ENCODE measurements around the gene TTF2.
A peak's percentile ranks its signal among the peaks of the same experiment; 100 is the strongest.

Gene TTF2

GRCh38 chr1:117137281-117137855, 77.2 kb downstream of the TTF2 start:
- no peaks in the 10 kb centered on the region for H3K9me3 ChIP-seq (ENCODE audit: control insufficient read depth, low read length)
- H3K4me3 ChIP-seq (ENCODE audit: extremely low read depth, insufficient read depth, low read length, poor library complexity, severe bottlenecking): no peak overlapping the region
- H3K4me1 ChIP-seq (ENCODE audit: control insufficient read depth, insufficient read depth, low read length, poor library complexity, severe bottlenecking): peaks cover 3% of the 10 kb centered on the region
- H3K36me3 ChIP-seq (ENCODE audit: control insufficient read depth, insufficient read depth, low read length): no peaks in the 10 kb centered on the region
- H3K27ac ChIP-seq (ENCODE audit: low read depth, low read length, severe bottlenecking): no peak overlapping the region
- WGBS, 2 experiments (ENCODE audit: insufficient coverage in 2 of 2): 71 to 83% methylated on average over 1 of the region's 3 CpGs

GRCh38 chr1:117138106-117138505, 78.0 kb downstream of the TTF2 start:
- H3K27ac ChIP-seq (ENCODE audit: low read depth, low read length, severe bottlenecking): no peak overlapping the region
- H3K4me1 ChIP-seq (ENCODE audit: control insufficient read depth, insufficient read depth, low read length, poor library complexity, severe bottlenecking): peaks cover 5% of the 10 kb centered on the region
- H3K36me3 ChIP-seq (ENCODE audit: control insufficient read depth, insufficient read depth, low read length): no peaks in the 10 kb centered on the region
- H3K4me3 ChIP-seq (ENCODE audit: extremely low read depth, insufficient read depth, low read length, poor library complexity, severe bottlenecking): no peak overlapping the region
- 88 to 100% methylated on average over 2 of the region's 3 CpGs for WGBS, 2 experiments (ENCODE audit: insufficient coverage in 2 of 2)
- H3K9me3 ChIP-seq (ENCODE audit: control insufficient read depth, low read length): no peaks in the 10 kb centered on the region

GRCh38 chr1:117138561-117138960, 78.4 kb downstream of the TTF2 start:
- Histone ChIP-seq H3K36me3 (ENCODE audit: control insufficient read depth, insufficient read depth, low read length) (no peaks in the 10 kb centered on the region), H3K4me1 (ENCODE audit: control insufficient read depth, insufficient read depth, low read length, poor library complexity, severe bottlenecking) (peaks cover 9% of the 10 kb centered on the region), H3K4me3 (ENCODE audit: extremely low read depth, insufficient read depth, low read length, poor library complexity, severe bottlenecking) (no peak overlapping the region), H3K27ac (ENCODE audit: low read depth, low read length, severe bottlenecking) (no peak overlapping the region), H3K9me3 (ENCODE audit: control insufficient read depth, low read length) (no peaks in the 10 kb centered on the region)
- WGBS, 2 experiments (ENCODE audit: insufficient coverage in 2 of 2): 100% methylated on average over 1 of the region's 1 CpG; no CpG with 5 or more reads in 1 of the 2 experiments

- no peak overlapping the region for H3K4me3 ChIP-seq (ENCODE audit: extremely low read depth, insufficient read depth, low read length, poor library complexity, severe bottlenecking)
- no peaks in the 10 kb centered on the region for H3K36me3 ChIP-seq (ENCODE audit: control insufficient read depth, insufficient read depth, low read length)
- peaks cover 14% of the 10 kb centered on the region for H3K4me1 ChIP-seq (ENCODE audit: control insufficient read depth, insufficient read depth, low read length, poor library complexity, severe bottlenecking)
- no CpG with 5 or more reads among the region's 2 CpGs for WGBS, 2 experiments (ENCODE audit: insufficient coverage in 2 of 2)
- no peaks in the 10 kb centered on the region for H3K9me3 ChIP-seq (ENCODE audit: control insufficient read depth, low read length)
- peak overlapping the region; percentile 36 for H3K27ac ChIP-seq (ENCODE audit: low read depth, low read length, severe bottlenecking)
These were observed 82.1 kb downstream of the TTF2 start for GRCh38 chr1:117142200-117142599.

GRCh38 chr1:117143172-117143571, 83.0 kb downstream of the TTF2 start:
- H3K9me3 ChIP-seq (ENCODE audit: control insufficient read depth, low read length): no peaks in the 10 kb centered on the region
- no peaks in the 10 kb centered on the region for H3K36me3 ChIP-seq (ENCODE audit: control insufficient read depth, insufficient read depth, low read length)
- no peak overlapping the region for H3K4me3 ChIP-seq (ENCODE audit: extremely low read depth, insufficient read depth, low read length, poor library complexity, severe bottlenecking)
- peaks cover 14% of the 10 kb centered on the region for H3K4me1 ChIP-seq (ENCODE audit: control insufficient read depth, insufficient read depth, low read length, poor library complexity, severe bottlenecking)
- no peak overlapping the region for H3K27ac ChIP-seq (ENCODE audit: low read depth, low read length, severe bottlenecking)

GRCh38 chr1:117143871-117144270, 83.7 kb downstream of the TTF2 start:
- Histone ChIP-seq H3K27ac (ENCODE audit: low read depth, low read length, severe bottlenecking) (no peak overlapping the region), H3K9me3 (ENCODE audit: control insufficient read depth, low read length) (no peaks in the 10 kb centered on the region), H3K4me3 (ENCODE audit: extremely low read depth, insufficient read depth, low read length, poor library complexity, severe bottlenecking) (no peak overlapping the region), H3K4me1 (ENCODE audit: control insufficient read depth, insufficient read depth, low read length, poor library complexity, severe bottlenecking) (peaks cover 14% of the 10 kb centered on the region), H3K36me3 (ENCODE audit: control insufficient read depth, insufficient read depth, low read length) (no peaks in the 10 kb centered on the region)
- 86% methylated on average over 2 of the region's 3 CpGs; no CpG with 5 or more reads in 1 of the 2 experiments for WGBS, 2 experiments (ENCODE audit: insufficient coverage in 2 of 2)

GRCh38 chr1:117146072-117146471, 85.9 kb downstream of the TTF2 start:
- WGBS, 2 experiments (ENCODE audit: insufficient coverage in 2 of 2): 88% methylated on average over 1 of the region's 2 CpGs; no CpG with 5 or more reads in 1 of the 2 experiments
- Histone ChIP-seq H3K4me1 (ENCODE audit: control insufficient read depth, insufficient read depth, low read length, poor library complexity, severe bottlenecking) (peaks cover 14% of the 10 kb centered on the region), H3K36me3 (ENCODE audit: control insufficient read depth, insufficient read depth, low read length) (no peaks in the 10 kb centered on the region), H3K27ac (ENCODE audit: low read depth, low read length, severe bottlenecking) (no peak overlapping the region), H3K4me3 (ENCODE audit: extremely low read depth, insufficient read depth, low read length, poor library complexity, severe bottlenecking) (no peak overlapping the region), H3K9me3 (ENCODE audit: control insufficient read depth, low read length) (no peaks in the 10 kb centered on the region)

- H3K27ac ChIP-seq (ENCODE audit: low read depth, low read length, severe bottlenecking): no peak overlapping the region
- H3K4me1 ChIP-seq (ENCODE audit: control insufficient read depth, insufficient read depth, low read length, poor library complexity, severe bottlenecking): peaks cover 14% of the 10 kb centered on the region
- H3K9me3 ChIP-seq (ENCODE audit: control insufficient read depth, low read length): no peaks in the 10 kb centered on the region
- no peaks in the 10 kb centered on the region for H3K36me3 ChIP-seq (ENCODE audit: control insufficient read depth, insufficient read depth, low read length)
- H3K4me3 ChIP-seq (ENCODE audit: extremely low read depth, insufficient read depth, low read length, poor library complexity, severe bottlenecking): no peak overlapping the region
- 86 to 90% methylated on average over 6 to 7 of the region's 8 CpGs for WGBS, 2 experiments (ENCODE audit: insufficient coverage in 2 of 2)
These were observed 86.6 kb downstream of the TTF2 start for GRCh38 chr1:117146575-117147340.

- 58 to 63% methylated on average over 3 of the region's 4 CpGs for WGBS, 2 experiments (ENCODE audit: insufficient coverage in 2 of 2)
- Histone ChIP-seq H3K4me1 (ENCODE audit: control insufficient read depth, insufficient read depth, low read length, poor library complexity, severe bottlenecking) (peaks cover 11% of the 10 kb centered on the region), H3K9me3 (ENCODE audit: control insufficient read depth, low read length) (no peaks in the 10 kb centered on the region), H3K4me3 (ENCODE audit: extremely low read depth, insufficient read depth, low read length, poor library complexity, severe bottlenecking) (no peak overlapping the region), H3K27ac (ENCODE audit: low read depth, low read length, severe bottlenecking) (no peak overlapping the region), H3K36me3 (ENCODE audit: control insufficient read depth, insufficient read depth, low read length) (no peaks in the 10 kb centered on the region)
These were observed 87.3 kb downstream of the TTF2 start for GRCh38 chr1:117147341-117147831.

GRCh38 chr1:117147856-117148588, 87.9 kb downstream of the TTF2 start:
- Histone ChIP-seq H3K9me3 (ENCODE audit: control insufficient read depth, low read length) (no peaks in the 10 kb centered on the region), H3K36me3 (ENCODE audit: control insufficient read depth, insufficient read depth, low read length) (no peaks in the 10 kb centered on the region), H3K4me3 (ENCODE audit: extremely low read depth, insufficient read depth, low read length, poor library complexity, severe bottlenecking) (no peak overlapping the region), H3K4me1 (ENCODE audit: control insufficient read depth, insufficient read depth, low read length, poor library complexity, severe bottlenecking) (peaks cover 9% of the 10 kb centered on the region), H3K27ac (ENCODE audit: low read depth, low read length, severe bottlenecking) (no peak overlapping the region)
- WGBS, 2 experiments (ENCODE audit: insufficient coverage in 2 of 2): 100% methylated on average over 2 of the region's 5 CpGs; no CpG with 5 or more reads in 1 of the 2 experiments
